Measurements from ENCODE around the gene SATB2.

SATB2 gene

GRCh38 chr2:199329031-199329430, 128.7 kb downstream of the SATB2 start:
- no peak for DNase-seq (ENCODE audit: low spot score)
- Histone ChIP-seq H3K4me3 (no peak overlapping the region), H3K27ac (no peak overlapping the region)
- no peak for TF ChIP-seq CTCF (IDR thresholded peaks at IDR 0.05)

DNA sequence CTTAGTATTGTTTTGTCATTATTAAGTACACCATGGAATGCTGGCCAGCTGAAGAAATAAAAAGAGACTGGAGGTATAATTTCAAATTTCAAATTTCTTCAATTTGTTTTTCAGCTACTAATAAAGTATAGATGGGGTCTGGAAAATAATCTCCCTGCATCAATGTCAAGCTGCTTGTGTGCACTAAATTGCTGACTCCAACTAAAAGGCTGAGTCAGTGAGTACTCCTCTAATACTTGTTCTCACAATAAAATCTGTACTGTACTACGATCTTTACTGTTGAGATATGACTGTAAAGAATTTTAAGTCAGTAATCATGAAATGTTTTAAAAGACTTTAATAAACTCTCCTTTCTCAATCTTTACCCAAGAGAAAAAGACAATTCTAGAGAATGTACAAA, 131.9 kb downstream of the SATB2 start:
- Histone ChIP-seq H3K27ac (no peak overlapping the region), H3K4me3 (no peak overlapping the region)
- TF ChIP-seq CTCF (IDR thresholded peaks at IDR 0.05) = no peak
- no peak for DNase-seq (ENCODE audit: low spot score)

- no peak for TF ChIP-seq CTCF (IDR thresholded peaks at IDR 0.05)
- no peak overlapping the region for H3K27ac ChIP-seq
- DNase-seq (ENCODE audit: low spot score) = no peak
- H3K4me3 ChIP-seq = no peak overlapping the region
Observed at GRCh38 chr2:199322151-199322550, 135.6 kb downstream of the SATB2 start.

GRCh38 chr2:199317646-199318045, 140.1 kb downstream of the SATB2 start:
- no peak for DNase-seq (ENCODE audit: low spot score)
- H3K27ac ChIP-seq = no peak overlapping the region
- no peak for TF ChIP-seq CTCF (IDR thresholded peaks at IDR 0.05)

DNA sequence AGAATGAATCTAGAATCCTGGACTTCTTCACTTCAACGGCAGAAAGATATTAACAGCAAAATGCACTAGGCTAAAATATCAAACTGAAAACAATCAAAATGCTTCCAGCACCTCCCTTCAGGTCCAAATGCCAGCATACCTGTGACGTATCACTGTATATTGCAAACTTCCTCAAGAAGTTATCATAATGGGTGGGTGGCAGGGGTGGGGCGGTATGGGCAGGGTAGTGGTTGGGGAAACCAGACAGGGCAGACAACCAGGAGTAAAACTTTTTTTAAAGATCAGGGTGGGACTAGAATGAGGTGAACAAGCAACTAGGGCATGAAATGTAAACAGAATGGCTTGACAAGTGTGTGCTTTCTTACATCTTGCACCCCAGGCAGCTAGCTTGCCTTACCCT, 140.9 kb downstream of the SATB2 start:
- TF ChIP-seq CTCF (IDR thresholded peaks at IDR 0.05) = no peak
- no peak for DNase-seq (ENCODE audit: low spot score)
- Histone ChIP-seq H3K27ac (no peak overlapping the region), H3K4me3 (no peak overlapping the region)

More at GRCh38 chr2:199317646-199318045, 140.1 kb downstream of the SATB2 start:
- no peak overlapping the region for H3K4me3 ChIP-seq

- Histone ChIP-seq H3K27ac (no peak overlapping the region), H3K4me3 (no peak overlapping the region)
- DNase-seq (ENCODE audit: low spot score) = no peak
- TF ChIP-seq CTCF (IDR thresholded peaks at IDR 0.05) = no peak
Observed at GRCh38 chr2:199315299-199316179, 142.2 kb downstream of the SATB2 start.

- no peak for TF ChIP-seq CTCF (IDR thresholded peaks at IDR 0.05)
- no peak overlapping the region for H3K4me3 ChIP-seq
- no peak overlapping the region for H3K27ac ChIP-seq
- no peak for DNase-seq (ENCODE audit: low spot score)
Observed at GRCh38 chr2:199312931-199313330, 144.8 kb downstream of the SATB2 start.
